Iris pigment epithelial cell (primary cell): ENCODE results near the gene VAV2.

Experiments
- DNase-seq: peaks from one replicate; pipeline ENCODE4 v3.0.0-alpha.2; 2011; ENCODE audit warnings: low read depth

VAV2 gene

DNA sequence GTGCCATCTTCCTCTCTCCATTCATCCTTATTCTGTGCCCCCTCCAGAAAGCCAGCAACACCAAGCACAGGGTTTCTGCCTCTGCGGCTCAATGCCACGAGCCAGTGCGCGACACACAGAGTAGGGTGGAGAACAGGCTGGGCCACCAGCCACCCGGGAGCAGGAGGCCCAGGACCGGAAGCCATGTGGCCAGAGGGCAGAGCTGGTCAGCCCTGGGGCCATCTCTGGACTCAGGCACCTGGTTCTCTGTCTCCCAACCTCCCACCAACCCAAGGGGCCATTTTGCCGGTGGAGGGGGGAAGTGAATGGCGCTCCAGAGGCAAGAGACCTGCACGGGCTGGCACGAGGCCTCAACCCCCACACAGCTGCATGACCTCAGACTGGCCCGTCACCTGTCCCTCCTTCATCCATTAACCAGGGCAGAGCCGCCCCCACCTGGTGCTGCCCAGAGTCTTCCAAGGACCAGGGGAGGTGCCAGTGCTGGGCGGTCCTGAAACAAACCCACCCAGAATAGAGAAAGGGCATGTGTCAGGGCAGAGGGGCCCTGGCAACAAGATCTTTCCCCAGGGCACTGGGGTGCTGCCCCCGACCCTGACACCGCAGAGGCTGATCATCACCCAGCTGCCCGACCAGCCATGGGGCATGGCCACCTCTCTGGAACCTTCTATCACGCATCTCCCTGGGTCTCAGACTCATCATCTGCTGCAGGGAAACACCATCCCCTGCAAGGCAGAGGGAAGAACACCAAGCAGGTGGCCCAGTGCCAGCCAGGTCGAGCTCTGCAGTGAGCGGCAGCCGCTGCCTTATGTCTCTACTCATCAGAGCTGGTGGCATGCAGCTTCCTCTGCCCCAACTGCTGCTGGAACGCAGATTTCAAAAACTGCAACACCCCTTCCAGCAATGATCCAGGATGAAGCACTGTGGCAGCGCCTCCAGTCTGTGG is 11.9 kb downstream of the VAV2 start:
- DNase-seq: no peak

DNA sequence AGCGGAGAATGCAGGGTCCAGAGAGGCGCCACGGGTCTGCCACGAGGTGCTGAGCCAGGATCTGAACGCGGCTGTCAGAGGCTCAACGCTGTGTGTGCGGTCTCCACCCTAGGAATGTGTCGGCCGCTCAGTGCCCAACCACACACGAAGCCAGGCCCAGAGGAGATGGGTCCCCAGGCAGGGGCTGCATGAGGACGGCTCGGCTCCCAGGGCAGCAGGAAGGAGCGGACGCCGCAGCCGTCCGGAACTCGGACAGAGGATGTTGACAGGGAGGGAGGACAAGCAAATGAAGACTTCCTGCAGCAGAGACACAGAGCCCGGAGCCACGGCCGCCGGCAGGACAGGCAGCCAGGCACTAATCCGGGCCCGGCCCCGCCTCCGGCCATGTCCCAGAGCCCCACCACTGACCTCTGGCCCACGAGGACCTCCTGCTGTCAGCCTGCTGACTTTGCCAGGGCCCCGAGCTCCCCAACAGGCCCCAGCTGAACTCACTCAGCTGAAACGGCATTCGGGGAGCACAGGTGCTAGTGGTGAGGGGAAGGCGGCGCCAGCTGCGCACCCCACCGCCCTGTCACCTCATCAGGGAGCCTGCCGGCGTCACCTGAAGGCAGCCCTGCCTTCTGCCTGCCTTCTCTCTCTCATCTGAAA is 12.7 kb downstream of the VAV2 start:
- DNase-seq: peak; percentile 38

DNA sequence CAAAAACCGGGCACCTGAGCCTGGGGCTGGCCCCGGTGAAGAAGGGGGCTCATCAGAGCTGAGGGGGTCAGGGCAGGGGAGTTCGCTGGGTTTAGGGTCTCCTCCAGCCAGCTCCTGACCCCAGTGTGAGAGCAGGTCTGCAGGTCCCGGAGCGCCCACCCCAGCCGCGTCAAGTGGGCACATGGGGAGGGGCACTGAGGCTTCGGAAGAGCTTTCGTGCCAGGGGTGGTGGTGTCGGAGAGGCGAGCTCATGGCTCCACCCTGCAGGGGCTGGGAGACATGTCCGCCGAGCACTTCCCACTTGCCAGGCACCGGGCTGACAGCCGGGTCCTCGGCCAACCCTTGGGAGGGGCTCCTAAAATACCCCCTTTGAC is 13.2 kb downstream of the VAV2 start:
- no peak for DNase-seq

DNA sequence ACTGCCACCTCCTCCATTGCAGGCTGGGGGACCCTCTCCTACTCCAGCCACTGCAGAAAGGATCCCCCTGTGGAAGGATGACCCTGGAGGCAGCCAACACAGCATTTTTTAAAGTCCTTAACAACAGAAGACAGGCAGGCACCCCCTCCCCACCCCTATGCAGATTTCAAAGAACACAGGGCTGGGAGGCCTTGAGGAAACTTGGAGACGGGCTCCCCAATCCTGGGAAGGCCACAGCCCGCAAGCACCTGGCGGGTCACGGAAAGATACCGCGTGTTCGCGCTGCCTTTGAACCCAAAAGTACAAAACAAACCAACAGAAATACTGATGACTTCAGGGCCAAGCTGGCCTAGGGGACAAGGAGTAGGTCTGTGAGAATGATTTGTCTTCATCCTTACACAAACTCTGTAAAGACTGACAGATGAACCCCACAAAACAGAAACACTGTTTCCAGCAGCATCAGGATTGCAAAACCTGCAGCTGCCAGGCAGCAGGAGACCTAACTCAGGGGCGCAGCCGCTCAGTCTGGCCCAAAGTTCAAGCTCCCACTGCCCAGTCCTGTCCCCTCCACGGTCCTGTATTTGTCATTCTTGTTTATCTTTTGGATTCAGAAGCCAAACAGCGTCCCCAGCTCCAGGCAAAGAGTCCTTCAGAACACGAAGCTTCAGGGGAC is 13.8 kb downstream of the VAV2 start:
- DNase-seq: no peak

DNA sequence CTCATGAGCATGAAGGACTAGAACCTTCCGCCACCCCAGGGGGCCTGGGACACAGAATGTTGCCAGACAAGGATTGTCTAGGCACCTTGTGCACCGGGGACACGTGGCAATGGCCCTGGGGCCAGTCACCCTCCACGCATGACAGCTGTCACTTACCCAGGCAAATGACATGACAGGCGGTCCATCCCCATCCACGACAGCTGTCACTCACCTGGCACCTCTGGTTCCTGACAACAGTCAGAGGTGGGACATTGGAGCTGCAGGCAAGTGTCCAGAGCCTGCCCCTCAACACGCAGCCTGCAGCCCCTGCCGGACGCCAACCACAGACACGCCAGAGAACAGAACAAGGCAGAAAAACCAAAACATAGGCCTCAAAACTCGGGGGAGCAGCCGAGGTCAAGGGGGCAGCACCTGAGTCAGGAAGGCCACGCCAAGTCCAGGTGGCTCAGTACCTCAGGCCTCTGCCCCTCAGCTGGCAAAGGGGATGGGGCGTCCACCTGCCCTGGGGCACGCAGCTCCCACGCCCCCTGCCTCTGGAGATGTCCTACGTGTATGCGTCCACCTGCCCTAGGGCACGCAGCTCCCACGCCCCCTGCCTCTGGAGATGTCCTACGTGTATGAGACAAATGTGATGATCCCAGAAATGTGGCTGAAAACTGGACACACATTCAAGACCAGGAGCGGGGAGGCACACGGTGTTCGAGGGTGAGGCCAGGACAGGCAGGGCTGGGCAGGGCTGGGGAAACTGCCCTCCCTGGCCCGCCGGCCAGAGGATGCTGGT is 14.5 kb downstream of the VAV2 start:
- DNase-seq: no peak

DNA sequence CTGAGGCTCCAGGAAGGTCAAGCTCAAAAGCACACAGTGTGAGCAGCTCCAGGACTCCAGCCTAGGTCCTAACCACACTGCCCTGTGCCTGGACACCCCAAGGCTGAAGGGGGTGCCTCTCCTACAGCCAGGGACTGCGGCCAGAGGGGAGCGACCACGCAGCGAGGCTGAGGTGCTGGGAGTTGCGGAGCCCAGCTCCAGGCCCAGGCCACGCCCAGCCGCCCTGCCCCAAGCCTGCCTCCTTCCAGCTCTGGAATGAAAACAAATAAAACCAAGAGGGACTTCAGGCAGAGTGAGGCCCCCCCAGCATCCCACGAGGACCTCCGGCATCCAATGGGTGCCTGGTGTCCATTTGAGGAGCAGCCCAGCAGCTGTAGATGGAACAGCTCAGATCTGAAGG is 15.2 kb downstream of the VAV2 start:
- DNase-seq: no peak

DNA sequence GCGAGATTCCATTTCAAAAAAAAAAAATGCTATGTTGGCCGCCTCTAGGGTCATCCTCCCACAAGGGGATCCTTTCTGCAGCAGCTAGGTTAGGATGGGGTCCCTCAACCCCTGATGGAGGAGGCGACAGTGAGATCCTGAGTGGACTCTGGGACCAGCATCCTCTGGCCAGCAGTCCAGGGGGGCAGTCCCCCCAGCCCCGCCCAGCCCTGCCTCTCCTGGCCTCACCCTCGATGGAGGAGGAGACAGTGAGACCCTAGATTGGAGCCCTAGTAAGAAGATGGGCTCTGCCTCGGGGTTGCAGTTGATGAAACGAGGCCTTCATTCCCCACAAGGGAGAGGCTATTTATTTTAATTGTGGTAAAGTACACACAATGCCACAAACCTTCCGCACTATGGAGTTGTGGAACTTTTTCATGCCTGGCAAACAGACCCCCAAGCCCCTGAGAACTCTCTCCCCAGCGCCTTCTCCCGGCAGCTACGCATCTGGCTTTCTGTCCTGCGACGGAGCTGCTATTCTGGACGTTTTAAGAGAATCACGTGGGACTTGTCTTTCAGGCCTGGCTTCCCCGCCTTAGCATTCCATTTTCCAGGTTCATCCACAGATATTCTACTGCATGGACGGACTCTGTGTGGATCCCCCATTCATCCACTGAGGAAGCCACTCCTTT is 15.8 kb downstream of the VAV2 start:
- no peak for DNase-seq

DNA sequence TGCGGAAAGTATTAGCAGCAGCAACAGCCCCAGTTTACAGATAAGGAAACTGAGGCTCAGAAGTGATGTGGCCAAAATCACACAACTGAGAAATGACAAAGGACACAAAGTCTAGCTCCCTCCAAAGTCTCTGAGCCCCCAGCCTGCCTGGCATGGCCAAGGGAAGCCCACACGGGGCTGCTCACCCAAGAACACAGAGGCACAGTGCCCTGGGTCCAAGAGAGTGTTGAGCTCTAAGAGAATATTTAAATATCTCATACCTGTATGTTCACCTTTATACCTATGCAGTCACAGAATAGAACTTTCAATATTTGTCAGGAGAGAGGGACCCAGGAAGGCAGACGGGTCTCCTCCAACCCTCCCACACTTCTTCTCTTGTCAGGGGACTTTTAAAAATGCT is 16.6 kb downstream of the VAV2 start:
- DNase-seq: no peak

DNA sequence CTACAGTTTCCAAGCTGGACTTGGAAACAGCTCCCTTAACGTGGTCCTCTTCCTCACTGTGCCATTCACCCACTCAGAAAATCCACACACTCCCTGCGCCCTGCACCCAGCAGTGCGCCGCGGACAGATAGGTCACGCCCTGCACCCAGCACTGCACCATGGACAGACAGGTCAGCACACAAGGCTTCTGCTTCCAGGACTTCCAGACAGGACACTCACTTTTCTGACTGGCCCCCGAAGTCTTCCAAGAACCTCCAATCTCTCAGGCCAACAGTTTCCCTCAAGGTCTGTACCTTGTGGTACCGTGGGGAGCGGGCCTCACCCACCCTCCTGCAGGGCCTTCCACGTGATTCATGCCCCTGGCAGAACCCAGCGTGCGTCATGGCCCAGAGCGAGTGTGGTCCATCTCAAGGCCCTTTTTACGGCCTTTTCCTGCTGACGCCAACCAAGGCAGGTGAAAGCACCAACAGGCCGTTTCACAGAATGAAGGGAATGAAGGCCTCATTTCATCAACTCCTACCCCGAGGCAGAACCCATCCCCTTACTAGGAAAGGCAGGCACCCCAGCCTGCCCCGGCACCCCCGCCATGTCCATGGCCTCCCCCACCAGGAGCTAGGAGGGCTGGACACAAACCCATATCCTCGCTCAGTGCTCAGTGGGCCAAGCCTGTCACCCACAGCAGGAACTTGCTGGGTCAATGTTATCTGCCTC is 17.3 kb downstream of the VAV2 start:
- DNase-seq: no peak

DNA sequence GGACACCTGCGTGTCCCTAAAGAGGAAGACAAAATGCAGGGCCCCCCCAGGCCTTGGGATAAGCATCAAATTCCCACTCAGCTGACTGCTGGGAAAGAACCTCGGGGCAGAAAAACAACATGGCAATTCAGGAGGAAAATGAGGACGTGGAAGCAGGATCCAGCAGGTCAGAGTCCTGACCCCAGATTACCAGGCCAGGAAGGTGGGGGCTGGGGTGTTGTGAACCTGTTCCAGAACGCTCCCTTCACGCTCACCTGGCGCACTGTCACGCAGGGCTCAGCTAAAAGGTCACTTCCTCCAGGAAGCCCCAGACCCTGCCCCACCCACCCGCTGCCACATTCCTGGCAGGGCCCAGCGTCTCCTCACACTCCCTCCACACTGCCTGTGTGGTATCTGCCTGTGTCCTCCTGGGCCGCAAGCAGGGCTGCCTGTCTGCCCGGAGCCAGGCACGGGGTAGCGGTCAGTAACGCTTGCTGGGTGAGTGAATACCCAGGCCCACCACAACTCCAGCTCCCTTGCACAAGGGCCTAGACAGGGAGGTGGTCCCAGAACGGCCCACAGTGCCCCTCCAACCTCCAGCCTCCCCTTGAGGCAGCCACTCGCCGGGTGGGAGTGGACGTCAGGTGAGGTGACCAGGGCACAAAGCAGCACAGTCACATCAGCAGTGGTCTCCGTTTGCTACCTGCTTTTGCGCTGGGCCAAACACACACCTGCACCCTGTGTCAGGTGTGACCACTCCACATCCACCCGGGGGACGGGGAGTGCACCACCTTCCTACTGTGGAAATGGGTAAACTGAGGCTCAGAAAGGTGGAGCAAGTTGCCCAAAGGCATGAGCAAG is 18.1 kb downstream of the VAV2 start:
- no peak for DNase-seq

DNA sequence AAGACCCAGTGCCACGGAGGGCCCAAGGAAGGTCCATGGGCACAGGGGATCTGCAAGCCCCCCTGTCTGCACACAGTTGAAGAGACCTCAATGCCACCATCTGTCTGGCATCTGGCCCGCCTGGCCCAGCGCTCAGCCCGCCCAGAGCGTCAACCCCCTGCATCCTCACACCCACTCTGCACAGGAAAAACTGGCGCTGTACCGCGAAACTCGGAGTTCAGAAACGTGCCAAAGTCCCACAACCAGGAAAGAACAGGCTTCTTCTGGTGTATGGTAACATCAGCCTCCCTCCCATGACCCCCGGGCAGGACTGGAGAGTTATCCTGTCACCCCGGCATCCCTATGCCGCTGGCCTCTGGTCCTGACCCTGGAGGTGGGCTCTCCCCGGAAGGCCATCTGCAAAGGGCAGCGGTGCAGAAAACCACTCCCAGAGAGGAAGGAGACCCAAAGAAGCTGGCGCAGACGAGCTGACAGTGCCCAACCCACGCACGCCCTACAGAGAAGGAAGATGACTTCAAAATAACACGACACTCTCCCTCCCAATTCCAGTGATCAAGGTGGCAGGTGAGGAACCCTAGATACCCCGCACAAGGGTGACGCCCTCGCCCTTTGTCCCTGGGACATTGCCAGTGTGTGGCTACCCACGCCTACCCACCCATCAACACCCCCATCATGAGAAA is 18.9 kb downstream of the VAV2 start:
- no peak for DNase-seq

DNA sequence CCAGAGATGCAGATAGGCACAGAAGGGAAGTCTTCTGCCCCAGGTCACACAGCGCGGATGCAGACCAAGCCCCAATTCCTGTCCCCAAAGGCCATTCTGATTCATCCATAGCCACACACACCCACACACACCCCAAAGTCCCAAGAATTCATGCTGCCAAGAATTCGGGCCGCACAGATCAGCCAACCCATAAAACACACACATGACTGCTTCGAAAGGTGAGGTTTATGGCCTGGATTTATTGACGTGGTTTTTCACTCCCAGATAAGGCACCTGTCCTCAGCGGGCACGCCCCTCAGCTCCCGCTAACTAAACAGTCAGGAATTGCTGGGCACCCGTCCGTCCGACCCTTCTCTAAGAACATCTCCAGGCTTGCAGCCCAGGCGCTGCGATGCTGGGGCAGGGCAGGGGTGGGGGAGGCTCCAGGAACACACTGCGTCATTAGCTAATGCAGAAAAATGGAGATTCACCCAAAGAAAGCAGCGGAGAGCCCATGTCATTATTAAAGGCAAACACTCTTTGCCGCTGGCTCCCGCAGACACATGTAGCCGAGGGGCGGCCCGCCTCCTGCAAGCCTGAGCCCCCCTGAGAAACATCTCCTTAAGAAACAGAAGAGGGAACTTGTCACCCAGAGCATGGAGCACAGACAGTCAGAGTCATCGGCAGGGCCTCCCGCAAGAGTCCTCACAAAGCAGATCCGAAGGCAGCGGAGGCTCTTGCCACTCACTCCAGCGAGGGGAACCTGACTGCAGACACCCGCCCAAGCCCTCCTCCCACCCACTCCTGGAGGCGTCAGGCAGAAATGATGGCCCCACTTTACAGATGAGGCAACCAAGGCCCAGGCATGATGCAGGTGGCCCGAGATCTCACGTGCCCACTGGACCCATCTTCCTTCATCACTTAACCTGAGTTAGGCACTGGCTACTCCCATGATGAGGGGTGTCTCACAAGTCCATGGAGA is 19.9 kb downstream of the VAV2 start:
- DNase-seq: no peak

DNA sequence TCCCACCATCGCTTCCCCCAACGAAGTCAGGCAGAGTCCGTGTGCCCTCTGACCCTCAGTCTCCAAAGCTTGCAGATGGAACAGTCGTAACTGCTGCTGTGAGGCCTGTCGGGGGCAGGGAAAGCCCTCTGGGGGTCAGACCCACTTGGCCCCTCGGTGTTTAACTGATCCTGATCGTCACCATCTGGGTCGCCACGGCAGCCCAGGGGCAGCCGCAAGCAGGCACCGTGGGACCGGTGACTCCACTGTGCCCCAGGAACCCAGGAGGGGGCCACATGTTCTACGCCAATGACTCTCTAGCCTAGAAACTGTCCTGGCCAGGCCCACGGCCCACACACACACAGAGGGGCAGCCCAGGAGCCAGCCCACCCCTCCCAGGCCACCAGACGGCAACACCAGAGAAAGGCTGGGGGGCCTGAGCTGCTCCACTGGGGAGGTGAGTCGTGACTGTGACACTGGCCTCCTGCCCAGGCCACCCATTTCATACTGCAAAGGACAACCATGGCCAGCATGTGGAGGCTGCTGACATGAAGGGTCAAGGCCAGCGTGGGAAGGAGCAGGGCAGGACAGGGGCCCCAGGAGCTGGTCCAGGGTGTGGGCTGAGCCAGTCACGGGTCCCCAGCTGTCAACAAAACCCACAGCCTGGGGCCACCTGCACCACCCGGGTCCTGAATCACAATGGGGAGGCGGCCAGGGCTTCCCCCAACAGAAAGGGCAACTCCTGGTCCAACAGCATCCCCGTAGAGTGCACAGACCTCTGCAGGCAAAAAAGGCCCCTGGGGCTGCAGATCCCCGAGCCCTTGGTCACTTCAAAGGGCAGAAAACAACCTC is 20.8 kb downstream of the VAV2 start:
- DNase-seq: no peak

DNA sequence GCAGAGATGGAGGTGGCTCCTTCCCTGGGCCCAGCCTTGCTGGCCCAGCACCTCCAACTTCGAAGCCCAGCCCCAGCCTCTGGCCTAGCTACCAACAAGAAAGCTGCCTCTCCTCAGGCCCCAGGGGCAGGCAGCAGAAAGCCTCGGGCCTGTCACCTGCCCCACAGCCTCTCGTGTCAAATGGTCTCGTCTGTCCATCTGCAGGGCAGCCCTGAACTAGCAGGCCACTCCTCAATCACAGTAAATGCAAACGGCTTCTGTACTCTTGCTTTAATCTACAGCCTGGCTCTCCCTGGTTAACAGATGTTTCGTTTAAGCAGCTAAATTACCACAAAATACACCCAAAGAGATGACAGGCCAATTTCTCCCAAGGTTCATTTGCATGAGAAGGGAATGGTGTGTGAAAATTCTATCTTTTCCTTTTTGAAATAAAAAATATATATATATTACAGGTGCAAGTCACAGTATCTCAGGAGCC is 21.5 kb downstream of the VAV2 start:
- no peak for DNase-seq

DNA sequence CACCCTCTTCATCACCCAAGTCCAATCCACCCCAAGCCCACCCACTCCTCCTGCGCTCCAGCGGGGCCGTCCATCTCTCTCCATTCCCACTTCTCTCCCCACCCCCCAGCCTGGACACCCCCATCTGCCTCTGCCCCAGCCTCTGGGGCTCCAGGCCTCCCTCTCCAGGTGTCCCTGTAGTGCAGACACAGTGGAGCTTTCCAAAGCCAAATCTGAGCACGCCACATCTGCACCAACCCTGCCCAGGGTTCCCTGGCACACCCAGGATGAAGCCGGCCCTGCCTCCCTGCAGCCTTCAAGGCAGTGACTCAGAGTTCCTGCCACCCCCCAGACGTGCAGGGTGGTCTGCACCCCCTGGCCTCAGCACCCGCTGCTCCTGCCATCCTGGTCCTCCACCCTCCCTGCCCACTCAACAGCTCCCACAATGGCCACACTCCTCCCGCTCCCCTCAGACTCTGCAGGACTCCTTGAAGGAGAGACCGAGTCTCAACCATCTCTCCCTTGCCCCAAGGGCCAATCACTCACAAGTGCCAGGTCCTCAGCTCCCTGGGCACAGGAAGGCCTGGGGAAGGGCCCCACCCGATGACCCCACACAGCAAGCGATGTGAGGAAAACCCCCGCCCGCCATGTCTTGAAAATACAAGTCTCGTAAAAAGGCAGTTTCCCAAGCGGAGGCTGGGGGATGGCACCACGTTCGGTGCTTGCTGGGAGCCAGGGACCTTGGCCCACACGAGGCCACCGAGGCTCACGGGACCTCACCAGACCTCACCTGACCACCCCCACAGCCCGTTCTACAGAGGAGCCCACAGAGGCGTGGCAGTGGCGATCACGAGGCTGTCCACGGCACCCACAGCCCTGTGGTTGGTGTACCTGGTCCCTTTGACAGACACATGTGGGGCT is 22.2 kb downstream of the VAV2 start:
- no peak for DNase-seq

DNA sequence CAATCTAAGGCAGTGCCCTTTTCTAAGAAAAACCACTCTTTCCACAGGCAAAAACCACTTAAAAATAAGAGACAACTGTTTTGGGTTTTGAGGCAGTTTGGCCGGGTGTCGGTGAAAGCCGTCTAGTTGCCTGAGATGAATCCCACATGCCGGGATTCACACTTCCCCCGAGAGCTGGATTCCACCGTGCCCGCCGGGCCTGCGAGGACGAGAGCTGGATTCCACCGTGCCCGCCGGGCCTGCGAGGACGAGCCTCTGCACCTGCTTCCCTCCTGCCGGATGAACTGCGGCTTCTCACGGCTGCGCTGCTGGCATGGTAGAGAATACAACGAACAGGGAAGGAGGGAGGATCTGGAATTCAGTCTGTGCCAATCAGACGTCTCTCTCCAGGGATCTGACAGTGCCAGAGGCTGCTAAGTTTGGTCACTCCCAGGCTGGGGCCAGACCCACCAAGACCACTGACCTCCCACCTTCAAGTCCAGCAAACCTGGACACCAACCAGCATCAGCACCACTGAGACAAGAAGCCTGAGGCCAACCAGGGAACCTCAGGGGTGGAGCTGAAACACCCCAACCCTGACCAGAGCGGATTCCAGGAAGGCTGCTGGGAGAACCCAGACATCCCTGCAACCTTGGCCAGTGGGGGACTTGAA is 23.0 kb downstream of the VAV2 start:
- no peak for DNase-seq
